ENCODE results near the gene FERMT2.

DNA sequence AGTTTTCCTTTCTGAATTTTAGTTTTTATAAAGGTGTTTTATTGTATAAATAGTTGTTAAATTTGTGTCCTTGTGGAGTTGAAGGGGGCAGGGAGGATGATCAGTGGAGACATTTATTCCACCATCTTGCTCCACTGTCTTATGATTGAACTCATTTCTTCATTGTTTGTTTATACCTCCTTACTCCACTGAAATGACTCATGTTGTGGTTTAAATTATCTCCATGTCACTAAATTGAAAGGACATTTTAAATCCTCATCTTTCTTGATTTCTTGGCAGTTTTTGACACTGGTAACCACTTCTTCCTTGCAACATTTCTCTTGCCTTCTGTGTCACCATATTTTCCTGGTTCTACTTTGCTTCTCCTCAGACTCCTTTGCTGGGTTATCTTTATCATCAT lies 23.6 kb upstream of the FERMT2 start:
- TF ChIP-seq, protein P1, sequence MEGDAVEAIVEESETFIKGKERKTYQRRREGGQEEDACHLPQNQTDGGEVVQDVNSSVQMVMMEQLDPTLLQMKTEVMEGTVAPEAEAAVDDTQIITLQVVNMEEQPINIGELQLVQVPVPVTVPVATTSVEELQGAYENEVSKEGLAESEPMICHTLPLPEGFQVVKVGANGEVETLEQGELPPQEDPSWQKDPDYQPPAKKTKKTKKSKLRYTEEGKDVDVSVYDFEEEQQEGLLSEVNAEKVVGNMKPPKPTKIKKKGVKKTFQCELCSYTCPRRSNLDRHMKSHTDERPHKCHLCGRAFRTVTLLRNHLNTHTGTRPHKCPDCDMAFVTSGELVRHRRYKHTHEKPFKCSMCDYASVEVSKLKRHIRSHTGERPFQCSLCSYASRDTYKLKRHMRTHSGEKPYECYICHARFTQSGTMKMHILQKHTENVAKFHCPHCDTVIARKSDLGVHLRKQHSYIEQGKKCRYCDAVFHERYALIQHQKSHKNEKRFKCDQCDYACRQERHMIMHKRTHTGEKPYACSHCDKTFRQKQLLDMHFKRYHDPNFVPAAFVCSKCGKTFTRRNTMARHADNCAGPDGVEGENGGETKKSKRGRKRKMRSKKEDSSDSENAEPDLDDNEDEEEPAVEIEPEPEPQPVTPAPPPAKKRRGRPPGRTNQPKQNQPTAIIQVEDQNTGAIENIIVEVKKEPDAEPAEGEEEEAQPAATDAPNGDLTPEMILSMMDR (optimal IDR thresholded peaks at IDR 0.05 in 1 of 3, IDR thresholded peaks at IDR 0.05 in 1 of 3, conservative IDR thresholded peaks at IDR 0.05 in 1 of 3; ENCODE audit: extremely low read depth in 1 of 3, insufficient read depth in 2 of 3, low read length in 3 of 3): no peak
- TF ChIP-seq EZH2 (IDR thresholded peaks at IDR 0.05; ENCODE audit: low read length): no peak
